Neural cell (in vitro differentiated cells): ENCODE measurements around the gene TIMP4. TPM values are rescaled to one million over a fixed set of nuclear protein-coding genes. Genes with fewer than 3 reads are reported as not detected.

Experiments
- H2AFZ ChIP-seq: fragments of 200-600, 300-800 bp; sonication (generic), shearing (Covaris generic); 2 replicates; pipeline ENCODE4 v1.6.0; 2014; ENCODE audit warnings: low read depth, mild to moderate bottlenecking, antibody characterized with exemption, low read length, moderate library complexity
- H3F3A ChIP-seq: fragments of 200-600 bp; shearing (Covaris generic); 2 replicates; pipeline ENCODE4 v1.6.1; 2016; ENCODE audit warnings: mild to moderate bottlenecking, moderate library complexity, mixed read lengths, antibody characterized with exemption, low read length; ENCODE audit not compliant: insufficient read depth, poor library complexity, severe bottlenecking
- H3K27ac ChIP-seq: fragments of 200-600, 300-800 bp; sonication (generic), shearing (Covaris generic); 2 replicates; pipeline ENCODE4 v1.5.1; 2014; ENCODE audit warnings: mild to moderate bottlenecking, low read length, moderate library complexity
- H3K27me3 ChIP-seq: fragments of 300-800, 200-600 bp; sonication (generic), shearing (Covaris generic); 2 replicates; pipeline ENCODE4 v1.6.0; 2014; ENCODE audit warnings: mild to moderate bottlenecking, low read depth, low read length, moderate library complexity; ENCODE audit not compliant: insufficient read depth
- H3K36me3 ChIP-seq: fragments of 300-800, 200-600 bp; sonication (generic), shearing (Covaris generic); 2 replicates; pipeline ENCODE4 v1.5.1; 2014; ENCODE audit warnings: mild to moderate bottlenecking, antibody characterized with exemption, low read length, moderate library complexity; ENCODE audit not compliant: insufficient read depth
- H3K4me2 ChIP-seq: fragments of 300-800, 200-600 bp; sonication (generic), shearing (Covaris generic); 2 replicates; pipeline ENCODE4 v1.6.0; 2014; ENCODE audit warnings: mild to moderate bottlenecking, low read length
- H3K4me3 ChIP-seq: fragments of 300-800, 200-600 bp; sonication (generic), shearing (Covaris generic); 2 replicates; pipeline ENCODE4 v1.5.1; 2014; ENCODE audit warnings: mild to moderate bottlenecking, low read length, moderate library complexity
- H3K79me2 ChIP-seq: fragments of 200-600 bp; shearing (Covaris generic); replicated peaks from 2 replicates; pipeline ENCODE4 v1.6.0; 2014; ENCODE audit warnings: mild to moderate bottlenecking, low read length, moderate library complexity; ENCODE audit not compliant: insufficient read depth
- H3K9ac ChIP-seq: fragments of 300-800, 200-600 bp; sonication (generic), shearing (Covaris generic); 2 replicates; pipeline ENCODE4 v1.6.1; 2016; ENCODE audit warnings: mild to moderate bottlenecking, low read length, mixed read lengths
- H3K9me2 ChIP-seq: fragments of 200-600 bp; shearing (Covaris generic); 2 replicates; pipeline ENCODE4 v1.6.1; 2016; ENCODE audit warnings: mild to moderate bottlenecking, low read length, mixed read lengths; ENCODE audit not compliant: insufficient read depth
- H3K9me3 ChIP-seq: fragments of 200-600, 300-800 bp; sonication (generic), shearing (Covaris generic); 2 replicates; pipeline ENCODE4 v1.6.1; 2016; ENCODE audit warnings: mild to moderate bottlenecking, mixed run types, low read length, moderate library complexity, mixed read lengths
- H4K20me1 ChIP-seq: fragments of 200-600 bp; shearing (Covaris generic); 2 replicates; pipeline ENCODE4 v1.6.1; 2016; ENCODE audit warnings: mild to moderate bottlenecking, mixed run types; ENCODE audit not compliant: insufficient read depth
- CTCF ChIP-seq: fragments of 450-650 bp; IDR thresholded peaks from 2 replicates; pipeline ENCODE4 v1.5.1; 2014; ENCODE audit warnings: antibody characterized with exemption, mild to moderate bottlenecking, moderate library complexity; ENCODE audit not compliant: poor library complexity, severe bottlenecking
- EP300 ChIP-seq: fragments of 450-650 bp; conservative IDR thresholded peaks from 2 replicates; pipeline ENCODE4 v1.6.1; 2014; ENCODE audit warnings: antibody characterized with exemption, mild to moderate bottlenecking, moderate library complexity; ENCODE audit not compliant: poor library complexity, severe bottlenecking
- EZH2 ChIP-seq: fragments of 200-600, 300-800 bp; shearing (Covaris generic), sonication (generic); IDR thresholded peaks from 2 replicates; pipeline ENCODE4 v1.6.1; 2014; ENCODE audit warnings: antibody characterized with exemption, low read length, borderline replicate concordance, mild to moderate bottlenecking; ENCODE audit not compliant: insufficient read depth, poor library complexity, severe bottlenecking
- MXI1 ChIP-seq: fragments of 450-650 bp; conservative IDR thresholded peaks from 2 replicates; pipeline ENCODE4 v1.6.1; 2014; ENCODE audit warnings: antibody characterized with exemption, mild to moderate bottlenecking; ENCODE audit not compliant: poor library complexity, severe bottlenecking
- POLR2AphosphoS5 ChIP-seq: IDR thresholded peaks from 2 replicates; pipeline ENCODE4 v1.6.1; 2012
- RAD21 ChIP-seq: fragments of 450-650 bp; conservative IDR thresholded peaks from 2 replicates; pipeline ENCODE4 v1.6.1; 2014; ENCODE audit warnings: antibody characterized with exemption, mild to moderate bottlenecking, moderate library complexity
- REST ChIP-seq: IDR thresholded peaks from 2 replicates; pipeline ENCODE4 v1.6.1; 2012; ENCODE audit warnings: borderline replicate concordance
- SMC3 ChIP-seq: fragments of 450-650 bp; conservative IDR thresholded peaks from 2 replicates; pipeline ENCODE4 v1.6.1; 2014; ENCODE audit warnings: antibody characterized with exemption, mild to moderate bottlenecking, moderate library complexity; ENCODE audit not compliant: poor library complexity
- TAF1 ChIP-seq: IDR thresholded peaks from 2 replicates; pipeline ENCODE4 v1.6.1; 2012; ENCODE audit warnings: low read depth
- polyA plus RNA-seq: library from polyadenylated mRNA; depleted of rRNA; stranded (reverse); fragments of >200 nt; gene quantifications from 2 replicates; pipeline ENCODE4 v1.2.3, GENCODE V29; 2014

Gene TIMP4
- polyA plus RNA-seq, 1 donor from 2014 or later, result not detected

GRCh38 chr3:12116870-12117269 lies 41.8 kb downstream of the TIMP4 start:
- no peaks in the 10 kb centered on the region for H3K36me3 ChIP-seq
- H3K79me2 ChIP-seq, result no peaks in the 10 kb centered on the region
- H3K27ac ChIP-seq, result no peak overlapping the region
- no peak overlapping the region for H3K4me2 ChIP-seq
- no peak overlapping the region for H3K4me3 ChIP-seq
- no peaks in the 10 kb centered on the region for H3K9me2 ChIP-seq
- no peaks in the 10 kb centered on the region for H4K20me1 ChIP-seq
- no peaks in the 10 kb centered on the region for H3K27me3 ChIP-seq
- H3F3A ChIP-seq, result no peaks in the 10 kb centered on the region
- TF ChIP-seq CTCF, result no peak
- TF ChIP-seq RAD21, result no peak
- no peak for TF ChIP-seq MXI1
- no peak for TF ChIP-seq REST
- no peak for TF ChIP-seq EZH2
- no peak for TF ChIP-seq EP300
- TF ChIP-seq SMC3, result no peak
- TF ChIP-seq POLR2AphosphoS5, result no peak
- no peak for TF ChIP-seq TAF1
- H3K9me3 ChIP-seq, result no peaks in the 10 kb centered on the region
- no peak overlapping the region for H2AFZ ChIP-seq
- no peak overlapping the region for H3K9ac ChIP-seq

- no peak overlapping the region for H3K27ac ChIP-seq
- no peak overlapping the region for H2AFZ ChIP-seq
- H3K27me3 ChIP-seq, result no peaks in the 10 kb centered on the region
- TF ChIP-seq EP300 (no peak), REST (no peak), EZH2 (no peak), TAF1 (no peak)
- H3K79me2 ChIP-seq, result no peaks in the 10 kb centered on the region
- no peaks in the 10 kb centered on the region for H3K9me3 ChIP-seq
- H3K4me2 ChIP-seq, result no peak overlapping the region
- H3K4me3 ChIP-seq, result no peak overlapping the region
- H3K9ac ChIP-seq, result no peak overlapping the region
- H3K36me3 ChIP-seq, result no peaks in the 10 kb centered on the region
- H3K9me2 ChIP-seq, result no peaks in the 10 kb centered on the region
- no peaks in the 10 kb centered on the region for H4K20me1 ChIP-seq
- no peaks in the 10 kb centered on the region for H3F3A ChIP-seq
Measured at GRCh38 chr3:12115849-12116248, 42.9 kb downstream of the TIMP4 start.
